K562 (cell line): Measurements from ENCODE around the gene NTF4. TPM values are rescaled to one million over a fixed set of nuclear protein-coding genes. Genes with fewer than 3 reads are reported as not detected.
A peak's percentile ranks its signal among the peaks of the same experiment; 100 is the strongest.

Experiments
- ATAC-seq: fragments of 200-7000 bp; cut with Tn5 transposase; 3 replicates; pipeline ENCODE4 v1.9.1; 2020; ENCODE audit warnings: moderate library complexity
- BruUV-seq: library from RNA; stranded (reverse); fragments of 400-500 nt; replicated peaks from 2 replicates; lab custom pipeline; 2021; lab: Mats Ljungman, UMichigan
- CTCF ChIA-PET: fragments of 300-600 bp; formaldehyde crosslinking; extraction: SDS; loops from one replicate; lab custom pipeline; 2021; ENCODE audit warnings: low intra/inter-chr PET ratio; lab: Yijun Ruan, JAX
- POLR2A ChIA-PET: fragments of 300-600, 350-650 bp; sonication (Branson Sonifier 250); formaldehyde crosslinking; extraction: SDS; loops from one replicate; lab custom pipeline; 2021; ENCODE audit warnings: antibody characterized with exemption, inconsistent platforms; lab: Yijun Ruan, JAX
- DNase-seq, 4 experiments: peaks; one replicate each; pipeline versions ENCODE4 v3.0.0 to v3.0.0-alpha.2; 2011 to 2018; ENCODE audit warnings: low spot score in 3 of 4, mixed read lengths in 3 of 4; ENCODE audit errors: extremely low read depth in 1 of 4
- FAIRE-seq: peaks from 2 replicates; lab custom pipeline; 2011; peaks lifted over from hg19 to GRCh38; lab: Jason Lieb, UNC
- H2AFZ ChIP-seq: 2 replicates; pipeline ENCODE4 v1.6.0; 2011; ENCODE audit warnings: low read depth, low read length, control low read depth, inconsistent platforms
- H3K27ac ChIP-seq: fragments of 200-600 bp; 3 replicates; pipeline ENCODE4 v1.8.0; 2011; ENCODE audit warnings: low read depth, mild to moderate bottlenecking, control low read depth, inconsistent platforms, low read length, moderate library complexity, mixed read lengths; ENCODE audit errors: extremely low read depth
- H3K27me3 ChIP-seq, 2 experiments: fragments of 300-600 bp in 1 of 2; 2 replicates in 1 of 2; 3 replicates in 1 of 2; pipeline versions ENCODE4 v1.6.0 to v1.8.0; 2011; ENCODE audit warnings: inconsistent platforms in 2 of 2, low read length in 2 of 2, mild to moderate bottlenecking in 1 of 2, mixed read lengths in 1 of 2, moderate library complexity in 1 of 2; ENCODE audit not compliant: control insufficient read depth in 2 of 2, insufficient read depth in 2 of 2
- H3K36me3 ChIP-seq: fragments of 300-600 bp; 3 replicates; pipeline ENCODE4 v1.8.0; 2011; ENCODE audit warnings: mild to moderate bottlenecking, low read length, inconsistent platforms; ENCODE audit not compliant: control insufficient read depth, insufficient read depth
- H3K4me1 ChIP-seq, 2 experiments: fragments of 200-600 bp in 1 of 2; replicated peaks in 1 of 2; 2 replicates in 1 of 2; 3 replicates in 1 of 2; pipeline versions ENCODE4 v1.5.1 to v1.8.0; 2011; ENCODE audit warnings: inconsistent platforms in 2 of 2, low read length in 2 of 2, mild to moderate bottlenecking in 1 of 2, mixed read lengths in 1 of 2, moderate library complexity in 1 of 2; ENCODE audit not compliant: control insufficient read depth in 2 of 2, insufficient read depth in 2 of 2
- H3K4me2 ChIP-seq: 2 replicates; pipeline ENCODE4 v1.6.1; 2011; ENCODE audit warnings: low read length, control low read depth, inconsistent platforms, mixed read lengths; ENCODE audit not compliant: insufficient read depth
- H3K4me3 ChIP-seq: fragments of 200-600 bp; sonication (generic), shearing (Covaris generic); 2 replicates; pipeline ENCODE4 v1.5.1; 2016; ENCODE audit warnings: control low read depth, inconsistent platforms
- H3K79me2 ChIP-seq: fragments of 200-600 bp; 3 replicates; pipeline ENCODE4 v1.8.0; 2011; ENCODE audit warnings: low read length, inconsistent platforms; ENCODE audit not compliant: control insufficient read depth, insufficient read depth
- H3K9ac ChIP-seq, 2 experiments: 2 replicates each; pipeline versions ENCODE4 v1.6.0 to v1.6.1; 2011; ENCODE audit warnings: low read depth in 2 of 2, low read length in 2 of 2, control low read depth in 1 of 2, inconsistent platforms in 1 of 2, mild to moderate bottlenecking in 1 of 2, mixed read lengths in 1 of 2; ENCODE audit not compliant: insufficient read depth in 1 of 2
- H3K9me1 ChIP-seq: one replicate; pipeline ENCODE4 v1.6.0; 2011; ENCODE audit warnings: inconsistent platforms, mild to moderate bottlenecking, low read length, moderate library complexity; ENCODE audit not compliant: control insufficient read depth, insufficient read depth
- H3K9me3 ChIP-seq: replicated peaks from 2 replicates; pipeline ENCODE4 v1.5.1; 2011; ENCODE audit warnings: low read depth, low read length, inconsistent platforms; ENCODE audit not compliant: control insufficient read depth, insufficient read depth
- H4K20me1 ChIP-seq: replicated peaks from 2 replicates; pipeline ENCODE4 v1.6.1; 2011; ENCODE audit warnings: low read length, inconsistent platforms, mixed read lengths; ENCODE audit not compliant: control insufficient read depth, insufficient read depth
- ARID1B ChIP-seq: fragments of 450-650 bp; IDR thresholded peaks from 2 replicates; pipeline ENCODE4 v1.6.1; 2016; ENCODE audit warnings: antibody characterized with exemption, mild to moderate bottlenecking, inconsistent platforms
- BHLHE40 ChIP-seq: IDR thresholded peaks from 2 replicates; pipeline ENCODE4 v1.6.1; 2011; ENCODE audit warnings: low read length, improper control_type of control experiment
- CREBBP ChIP-seq: IDR thresholded peaks from one replicate; pipeline ENCODE4 v1.6.1; 2012; ENCODE audit warnings: low read depth, mild to moderate bottlenecking, control low read depth, inconsistent platforms, low read length
- CREM ChIP-seq: IDR thresholded peaks from 2 replicates; pipeline ENCODE4 v1.6.1; 2014; ENCODE audit warnings: antibody characterized with exemption, low read depth
- EHMT2 ChIP-seq: fragments of 450-650 bp; IDR thresholded peaks from 2 replicates; pipeline ENCODE4 v1.6.1; 2018; ENCODE audit warnings: antibody characterized with exemption
- HDAC8 ChIP-seq: fragments of 450-650 bp; IDR thresholded peaks from 2 replicates; pipeline ENCODE4 v1.6.1; 2016; ENCODE audit warnings: mild to moderate bottlenecking, missing genetic modification characterization, moderate library complexity, missing compliant biosample characterization
- HNRNPH1 ChIP-seq: fragments of 200-400 bp; formaldehyde crosslinking; optimal IDR thresholded peaks from 2 replicates; pipeline ENCODE3; 2017; ENCODE audit warnings: low read depth, mild to moderate bottlenecking, low read length, moderate library complexity
- JUNB ChIP-seq: fragments of 450-650 bp; formaldehyde crosslinking; conservative IDR thresholded peaks from 2 replicates; pipeline ENCODE4 v1.4.0; 2020; ENCODE audit warnings: mild to moderate bottlenecking
- KDM4B ChIP-seq, 2 experiments: fragments of 450-650 bp in 1 of 2; sonication (generic) in 1 of 2; IDR thresholded peaks; 2 replicates each; pipeline ENCODE4 v1.6.1; 2016 to 2017; ENCODE audit warnings: borderline replicate concordance in 2 of 2, antibody characterized with exemption in 1 of 2, low read depth in 1 of 2, mild to moderate bottlenecking in 1 of 2
- POLR3G ChIP-seq: IDR thresholded peaks from 2 replicates; pipeline ENCODE4 v1.6.1; 2011; ENCODE audit not compliant: insufficient read length, insufficient replicate concordance; ENCODE audit errors: extremely low read depth
- SMAD2 ChIP-seq: fragments of 150-350 bp; IDR thresholded peaks from 2 replicates; pipeline ENCODE4 v1.6.1; 2014; ENCODE audit warnings: low read depth, mild to moderate bottlenecking, low read length
- STAT5B ChIP-seq: fragments of 250-450 bp; sonication (Bioruptor Pico); IDR thresholded peaks from 2 replicates; pipeline ENCODE4 v1.8.0; 2021; ENCODE audit warnings: mild to moderate bottlenecking, inconsistent platforms
- TAL1 ChIP-seq: fragments of 450-650 bp; IDR thresholded peaks from 2 replicates; pipeline ENCODE4 v1.6.1; 2016; ENCODE audit warnings: mild to moderate bottlenecking
- ZNF133 ChIP-seq: fragments of 250-450 bp; sonication (Bioruptor Pico); IDR thresholded peaks from 2 replicates; pipeline ENCODE4 v1.4.0; 2020; ENCODE audit warnings: mild to moderate bottlenecking
- ZNF174 ChIP-seq: fragments of 250-450 bp; sonication (Bioruptor Pico); IDR thresholded peaks from 2 replicates; pipeline ENCODE4 v1.4.0; 2020; ENCODE audit warnings: mild to moderate bottlenecking
- ZNF431 ChIP-seq: sonication (generic); formaldehyde crosslinking; IDR thresholded peaks from 2 replicates; pipeline ENCODE4 v1.8.0; 2022; ENCODE audit warnings: mild to moderate bottlenecking, missing genetic modification reagents
- WGBS: fragments of 100-300 bp; shearing (Covaris generic); methylation state at CpG from one replicate; pipeline ENCODE4 v1.1.6; 2016; ENCODE audit warnings: low coverage, mixed read lengths; ENCODE audit not compliant: insufficient coverage; ENCODE audit errors: missing lambda C conversion rate; 5-methylcytosine and 5-hydroxymethylcytosine counted together
- in situ Hi-C: fragments of 300-500 bp; cut with MboI; formaldehyde crosslinking; loops from 4 replicates; pipeline ENCODE4 v1.15.0; 2018; ENCODE audit warnings: inconsistent platforms, mixed read lengths
- intact Hi-C: fragments of 100-400 bp; cut with micrococcal nuclease; formaldehyde crosslinking; loops from 2 replicates; pipeline ENCODE4 v1.14.2; 2022
- polyA plus RNA-seq, 8 experiments: library from polyadenylated mRNA; depleted of rRNA in 4 of 8; stranded (reverse) in 5 of 8; unstranded in 3 of 8; fragments of >200 nt; fragmentation: Nextera tagmentation in 2 of 8; fragmentation: Illumina TruSeq in 1 of 8; extraction: Ambion mirVana in 2 of 8; extraction: Trizol in 1 of 8; gene quantifications; 2 replicates each; pipeline versions ENCODE4 v1.2.1 to v1.2.3, GENCODE V29; 2011 to 2014; ENCODE audit warnings: inconsistent platforms in 1 of 8, missing spikeins in 1 of 8
- total RNA-seq, 7 experiments: library from RNA; depleted of rRNA in 6 of 7; stranded (reverse); fragments of >200 nt in 6 of 7; fragmentation: Illumina TruSeq in 2 of 7; extraction: Trizol in 2 of 7; gene quantifications; 2 replicates each; pipeline versions ENCODE4 v1.2.1 to v1.2.3, GENCODE V29; 2011 to 2021; ENCODE audit warnings: low replicate concordance in 1 of 7
- TF ChIP-seq, protein P1 (sequence below): fragments of 200-800 bp; sonication (Bioruptor generic); IDR thresholded peaks from 2 replicates; pipeline ENCODE4 v1.6.1; 2017; ENCODE audit warnings: missing genetic modification characterization, missing compliant biosample characterization
- TF ChIP-seq, protein P2 (sequence below): IDR thresholded peaks from 2 replicates; pipeline ENCODE4 v1.6.1; 2016; ENCODE audit warnings: missing genetic modification characterization, missing compliant biosample characterization
- TF ChIP-seq, protein P3 (sequence below): fragments of 250-450 bp; sonication (Bioruptor Pico); IDR thresholded peaks from 2 replicates; pipeline ENCODE4 v1.5.0; 2021

Gene NTF4
- total and polyA plus RNA-seq, 9 of the 15 experiments (the other 6 are each of a cell fraction or from before 2014, with no cell fraction given), result not detected

DNA sequence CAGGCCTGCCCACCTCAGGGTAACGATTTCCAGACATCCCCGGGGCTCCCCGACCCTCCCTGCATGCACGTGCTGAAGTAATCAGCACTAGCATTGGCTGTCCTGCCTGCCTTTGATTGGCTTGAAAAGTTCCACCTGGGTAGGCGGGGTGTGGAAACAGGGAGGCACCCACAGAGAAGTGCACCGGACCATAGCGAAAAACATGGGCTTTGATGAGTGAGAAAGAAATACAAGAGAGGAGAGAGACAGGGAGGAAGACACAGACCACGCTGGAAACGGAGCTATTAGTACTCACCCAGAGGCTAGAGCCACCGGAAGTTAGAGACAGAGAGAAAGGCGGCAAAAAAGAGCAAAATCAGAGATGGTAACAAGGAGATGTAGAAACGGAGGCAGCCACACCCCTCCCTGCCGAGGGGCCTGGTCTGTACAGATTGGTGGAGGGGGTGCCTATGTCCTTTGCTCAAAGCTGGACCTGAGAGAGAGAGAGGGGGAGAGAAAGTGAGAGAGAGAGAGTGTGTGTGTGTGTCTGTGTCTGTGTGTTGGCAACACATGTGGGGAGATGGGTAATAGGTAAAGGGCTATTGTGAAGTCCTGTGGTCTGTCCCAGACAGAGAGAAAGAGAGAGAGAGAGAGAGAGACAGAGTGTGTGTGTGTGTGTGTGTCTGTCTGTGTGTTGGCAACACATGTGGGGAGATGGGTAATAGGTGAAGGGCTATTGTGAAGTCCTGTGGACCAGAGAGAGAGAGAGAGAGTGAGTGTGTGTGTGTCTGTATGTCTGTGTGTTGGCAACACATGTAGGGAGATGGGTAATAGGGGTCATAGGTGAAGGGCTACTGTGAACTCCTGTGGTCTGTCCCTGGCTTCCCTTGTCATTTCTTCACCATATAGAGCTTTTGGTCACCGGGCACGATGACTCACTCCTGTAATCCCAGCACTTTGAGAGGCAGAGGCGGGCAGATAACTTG is 43.4 kb downstream of the NTF4 start:
- ATAC-seq, result no peak
- Histone ChIP-seq H3K9ac (peak overlapping the region in 1 of 2 experiments; percentile 61; a peak in 1 of 4 replicates), H4K20me1 (peaks cover 9% of the 10 kb centered on the region; the same call in 1 of the 2 replicates), H3K4me2 (no peak overlapping the region), H3K4me3 (no peak overlapping the region), H3K4me1 (peaks cover 21 to 48% of the 10 kb centered on the region in 2 experiments; a peak in 4 of 5 replicates), H3K9me1 (peaks cover 7% of the 10 kb centered on the region), H3K27ac (no peak overlapping the region), H3K27me3 (no peaks in the 10 kb centered on the region), H2AFZ (no peak overlapping the region), H3K36me3 (peaks cover 4% of the 10 kb centered on the region; the same call in 1 of the 3 replicates), H3K9me3 (no peaks in the 10 kb centered on the region), H3K79me2 (no peaks in the 10 kb centered on the region)
- BruUV-seq, result no TSS peak
- POLR2A ChIA-PET, result interaction anchor here (0.6 to 0.8 kb wide), 2 partner anchors 23 to 74 kb away, joined by 3 read pairs; no protein-coding TSS in a partner anchor
- in situ Hi-C loops, result no loop called here
- DNase-seq, result peak in 1 of 4 experiments; percentile 42
- CTCF ChIA-PET, result interaction anchor here (0.5 kb wide), 1 partner anchor 146 kb away, joined by 4 read pairs; no protein-coding TSS in a partner anchor
- intact Hi-C loops, result no loop called here
- 4% methylated on average over 16 of the region's 16 CpGs for WGBS
- FAIRE-seq, result no peak
- TF ChIP-seq, protein P1, sequence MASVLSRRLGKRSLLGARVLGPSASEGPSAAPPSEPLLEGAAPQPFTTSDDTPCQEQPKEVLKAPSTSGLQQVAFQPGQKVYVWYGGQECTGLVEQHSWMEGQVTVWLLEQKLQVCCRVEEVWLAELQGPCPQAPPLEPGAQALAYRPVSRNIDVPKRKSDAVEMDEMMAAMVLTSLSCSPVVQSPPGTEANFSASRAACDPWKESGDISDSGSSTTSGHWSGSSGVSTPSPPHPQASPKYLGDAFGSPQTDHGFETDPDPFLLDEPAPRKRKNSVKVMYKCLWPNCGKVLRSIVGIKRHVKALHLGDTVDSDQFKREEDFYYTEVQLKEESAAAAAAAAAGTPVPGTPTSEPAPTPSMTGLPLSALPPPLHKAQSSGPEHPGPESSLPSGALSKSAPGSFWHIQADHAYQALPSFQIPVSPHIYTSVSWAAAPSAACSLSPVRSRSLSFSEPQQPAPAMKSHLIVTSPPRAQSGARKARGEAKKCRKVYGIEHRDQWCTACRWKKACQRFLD (CRISPR knock-in tag), result no peak
- TF ChIP-seq ZNF133 (CRISPR knock-in tag), result no peak
- TF ChIP-seq CREM, result no peak
- peak; percentile 34 for TF ChIP-seq ARID1B
- TF ChIP-seq ZNF174 (CRISPR knock-in tag), result no peak
- TF ChIP-seq BHLHE40, result peak; percentile 53
- TF ChIP-seq CREBBP, result no peak
- TF ChIP-seq, protein P2, sequence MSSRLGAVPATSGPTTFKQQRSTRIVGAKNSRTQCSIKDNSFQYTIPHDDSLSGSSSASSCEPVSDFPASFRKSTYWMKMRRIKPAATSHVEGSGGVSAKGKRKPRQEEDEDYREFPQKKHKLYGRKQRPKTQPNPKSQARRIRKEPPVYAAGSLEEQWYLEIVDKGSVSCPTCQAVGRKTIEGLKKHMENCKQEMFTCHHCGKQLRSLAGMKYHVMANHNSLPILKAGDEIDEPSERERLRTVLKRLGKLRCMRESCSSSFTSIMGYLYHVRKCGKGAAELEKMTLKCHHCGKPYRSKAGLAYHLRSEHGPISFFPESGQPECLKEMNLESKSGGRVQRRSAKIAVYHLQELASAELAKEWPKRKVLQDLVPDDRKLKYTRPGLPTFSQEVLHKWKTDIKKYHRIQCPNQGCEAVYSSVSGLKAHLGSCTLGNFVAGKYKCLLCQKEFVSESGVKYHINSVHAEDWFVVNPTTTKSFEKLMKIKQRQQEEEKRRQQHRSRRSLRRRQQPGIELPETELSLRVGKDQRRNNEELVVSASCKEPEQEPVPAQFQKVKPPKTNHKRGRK (tag), result no peak
- no peak for TF ChIP-seq HDAC8 (tag)
- TF ChIP-seq STAT5B (CRISPR knock-in tag), result no peak
- TF ChIP-seq EHMT2, result no peak
- no peak for TF ChIP-seq JUNB
- TF ChIP-seq, protein P3, sequence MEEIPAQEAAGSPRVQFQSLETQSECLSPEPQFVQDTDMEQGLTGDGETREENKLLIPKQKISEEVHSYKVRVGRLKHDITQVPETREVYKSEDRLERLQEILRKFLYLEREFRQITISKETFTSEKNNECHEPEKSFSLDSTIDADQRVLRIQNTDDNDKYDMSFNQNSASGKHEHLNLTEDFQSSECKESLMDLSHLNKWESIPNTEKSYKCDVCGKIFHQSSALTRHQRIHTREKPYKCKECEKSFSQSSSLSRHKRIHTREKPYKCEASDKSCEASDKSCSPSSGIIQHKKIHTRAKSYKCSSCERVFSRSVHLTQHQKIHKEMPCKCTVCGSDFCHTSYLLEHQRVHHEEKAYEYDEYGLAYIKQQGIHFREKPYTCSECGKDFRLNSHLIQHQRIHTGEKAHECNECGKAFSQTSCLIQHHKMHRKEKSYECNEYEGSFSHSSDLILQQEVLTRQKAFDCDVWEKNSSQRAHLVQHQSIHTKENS, result no peak
- no peak for TF ChIP-seq ZNF431 (CRISPR knock-in tag)
- no peak for TF ChIP-seq KDM4B (IDR thresholded peaks at IDR 0.05; ENCODE audit: borderline replicate concordance in 2 of 2, low read depth in 1 of 2)
- no peak for TF ChIP-seq HNRNPH1
- TF ChIP-seq SMAD2, result no peak
- no peak for TF ChIP-seq TAL1
- no peak for TF ChIP-seq POLR3G
